Measurements from ENCODE around the gene ADAMTS16. TPM values are rescaled to one million over a fixed set of nuclear protein-coding genes. Genes with fewer than 3 reads are reported as not detected.

ADAMTS16 gene
- total and polyA plus RNA-seq, 2 experiments from 2014 or later, result 2.8 to 15.4 TPM

DNA sequence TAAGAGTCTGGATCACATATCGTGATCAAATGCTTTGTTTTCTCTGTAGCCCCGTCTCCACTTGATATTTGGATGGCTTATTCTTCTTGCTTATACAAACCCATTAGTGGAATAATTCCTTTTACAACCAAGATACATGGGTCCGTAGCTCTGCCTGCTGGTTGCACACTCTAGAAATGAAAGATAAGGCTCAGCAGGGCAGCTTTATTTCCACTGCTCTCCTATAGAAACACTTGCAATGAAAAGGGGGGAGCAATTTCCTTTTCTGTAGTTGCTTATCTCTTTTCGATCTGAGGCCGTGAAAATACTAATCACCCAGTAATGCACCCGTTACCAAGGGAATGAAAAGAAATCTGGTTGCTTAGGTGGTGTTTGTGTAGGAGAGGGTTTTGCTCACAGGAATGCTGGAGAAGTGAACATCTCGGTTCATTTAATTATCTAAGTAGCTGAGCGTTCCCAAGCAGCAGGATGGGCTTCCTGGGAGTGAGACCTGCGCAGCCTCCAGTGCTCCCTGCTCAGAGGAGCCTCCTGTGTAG, 131.7 kb downstream of the ADAMTS16 start:
- Mint-ChIP-seq H3K36me3 (ENCODE audit: low read depth) (peaks cover 31% of the 10 kb centered on the region), H3K27ac (peak overlapping the region; percentile 61), H3K27me3 (ENCODE audit: insufficient read depth, low read depth, poor library complexity) (peaks cover 4% of the 10 kb centered on the region), H3K4me1 (peaks cover 14% of the 10 kb centered on the region), H3K4me3 (no peak overlapping the region), H3K9me3 (no peaks in the 10 kb centered on the region; the same call in 2 of the 3 replicates)
- TF ChIP-seq POLR2AphosphoS5 (IDR thresholded peaks at IDR 0.05; ENCODE audit: low read depth) (no peak), ZNF331 (CRISPR knock-in tag; IDR thresholded peaks at IDR 0.05; ENCODE audit: low read depth) (no peak), ETS1 (IDR thresholded peaks at IDR 0.05) (no peak), JUNB (IDR thresholded peaks at IDR 0.05; ENCODE audit: unreplicated experiment) (no peak), NANOG (IDR thresholded peaks at IDR 0.05; ENCODE audit: borderline replicate concordance) (no peak), CREB1 (CRISPR knock-in tag; IDR thresholded peaks at IDR 0.05; ENCODE audit: low read depth) (no peak), EZH2 (IDR thresholded peaks at IDR 0.05; ENCODE audit: low read depth, unreplicated experiment) (no peak), EZH2phosphoT487 (IDR thresholded peaks at IDR 0.05; ENCODE audit: unreplicated experiment) (no peak), STAT1 (IDR thresholded peaks at IDR 0.05; ENCODE audit: unreplicated experiment) (no peak), ZNF114 (CRISPR knock-in tag; IDR thresholded peaks at IDR 0.05) (no peak)
- TF ChIP-seq, protein P1, sequence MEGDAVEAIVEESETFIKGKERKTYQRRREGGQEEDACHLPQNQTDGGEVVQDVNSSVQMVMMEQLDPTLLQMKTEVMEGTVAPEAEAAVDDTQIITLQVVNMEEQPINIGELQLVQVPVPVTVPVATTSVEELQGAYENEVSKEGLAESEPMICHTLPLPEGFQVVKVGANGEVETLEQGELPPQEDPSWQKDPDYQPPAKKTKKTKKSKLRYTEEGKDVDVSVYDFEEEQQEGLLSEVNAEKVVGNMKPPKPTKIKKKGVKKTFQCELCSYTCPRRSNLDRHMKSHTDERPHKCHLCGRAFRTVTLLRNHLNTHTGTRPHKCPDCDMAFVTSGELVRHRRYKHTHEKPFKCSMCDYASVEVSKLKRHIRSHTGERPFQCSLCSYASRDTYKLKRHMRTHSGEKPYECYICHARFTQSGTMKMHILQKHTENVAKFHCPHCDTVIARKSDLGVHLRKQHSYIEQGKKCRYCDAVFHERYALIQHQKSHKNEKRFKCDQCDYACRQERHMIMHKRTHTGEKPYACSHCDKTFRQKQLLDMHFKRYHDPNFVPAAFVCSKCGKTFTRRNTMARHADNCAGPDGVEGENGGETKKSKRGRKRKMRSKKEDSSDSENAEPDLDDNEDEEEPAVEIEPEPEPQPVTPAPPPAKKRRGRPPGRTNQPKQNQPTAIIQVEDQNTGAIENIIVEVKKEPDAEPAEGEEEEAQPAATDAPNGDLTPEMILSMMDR (conservative IDR thresholded peaks at IDR 0.05; ENCODE audit: low read depth in 2 of 2), result no peak
- TF ChIP-seq, protein P2, sequence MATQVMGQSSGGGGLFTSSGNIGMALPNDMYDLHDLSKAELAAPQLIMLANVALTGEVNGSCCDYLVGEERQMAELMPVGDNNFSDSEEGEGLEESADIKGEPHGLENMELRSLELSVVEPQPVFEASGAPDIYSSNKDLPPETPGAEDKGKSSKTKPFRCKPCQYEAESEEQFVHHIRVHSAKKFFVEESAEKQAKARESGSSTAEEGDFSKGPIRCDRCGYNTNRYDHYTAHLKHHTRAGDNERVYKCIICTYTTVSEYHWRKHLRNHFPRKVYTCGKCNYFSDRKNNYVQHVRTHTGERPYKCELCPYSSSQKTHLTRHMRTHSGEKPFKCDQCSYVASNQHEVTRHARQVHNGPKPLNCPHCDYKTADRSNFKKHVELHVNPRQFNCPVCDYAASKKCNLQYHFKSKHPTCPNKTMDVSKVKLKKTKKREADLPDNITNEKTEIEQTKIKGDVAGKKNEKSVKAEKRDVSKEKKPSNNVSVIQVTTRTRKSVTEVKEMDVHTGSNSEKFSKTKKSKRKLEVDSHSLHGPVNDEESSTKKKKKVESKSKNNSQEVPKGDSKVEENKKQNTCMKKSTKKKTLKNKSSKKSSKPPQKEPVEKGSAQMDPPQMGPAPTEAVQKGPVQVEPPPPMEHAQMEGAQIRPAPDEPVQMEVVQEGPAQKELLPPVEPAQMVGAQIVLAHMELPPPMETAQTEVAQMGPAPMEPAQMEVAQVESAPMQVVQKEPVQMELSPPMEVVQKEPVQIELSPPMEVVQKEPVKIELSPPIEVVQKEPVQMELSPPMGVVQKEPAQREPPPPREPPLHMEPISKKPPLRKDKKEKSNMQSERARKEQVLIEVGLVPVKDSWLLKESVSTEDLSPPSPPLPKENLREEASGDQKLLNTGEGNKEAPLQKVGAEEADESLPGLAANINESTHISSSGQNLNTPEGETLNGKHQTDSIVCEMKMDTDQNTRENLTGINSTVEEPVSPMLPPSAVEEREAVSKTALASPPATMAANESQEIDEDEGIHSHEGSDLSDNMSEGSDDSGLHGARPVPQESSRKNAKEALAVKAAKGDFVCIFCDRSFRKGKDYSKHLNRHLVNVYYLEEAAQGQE (IDR thresholded peaks at IDR 0.05; ENCODE audit: unreplicated experiment), result no peak
- TF ChIP-seq, protein P3, sequence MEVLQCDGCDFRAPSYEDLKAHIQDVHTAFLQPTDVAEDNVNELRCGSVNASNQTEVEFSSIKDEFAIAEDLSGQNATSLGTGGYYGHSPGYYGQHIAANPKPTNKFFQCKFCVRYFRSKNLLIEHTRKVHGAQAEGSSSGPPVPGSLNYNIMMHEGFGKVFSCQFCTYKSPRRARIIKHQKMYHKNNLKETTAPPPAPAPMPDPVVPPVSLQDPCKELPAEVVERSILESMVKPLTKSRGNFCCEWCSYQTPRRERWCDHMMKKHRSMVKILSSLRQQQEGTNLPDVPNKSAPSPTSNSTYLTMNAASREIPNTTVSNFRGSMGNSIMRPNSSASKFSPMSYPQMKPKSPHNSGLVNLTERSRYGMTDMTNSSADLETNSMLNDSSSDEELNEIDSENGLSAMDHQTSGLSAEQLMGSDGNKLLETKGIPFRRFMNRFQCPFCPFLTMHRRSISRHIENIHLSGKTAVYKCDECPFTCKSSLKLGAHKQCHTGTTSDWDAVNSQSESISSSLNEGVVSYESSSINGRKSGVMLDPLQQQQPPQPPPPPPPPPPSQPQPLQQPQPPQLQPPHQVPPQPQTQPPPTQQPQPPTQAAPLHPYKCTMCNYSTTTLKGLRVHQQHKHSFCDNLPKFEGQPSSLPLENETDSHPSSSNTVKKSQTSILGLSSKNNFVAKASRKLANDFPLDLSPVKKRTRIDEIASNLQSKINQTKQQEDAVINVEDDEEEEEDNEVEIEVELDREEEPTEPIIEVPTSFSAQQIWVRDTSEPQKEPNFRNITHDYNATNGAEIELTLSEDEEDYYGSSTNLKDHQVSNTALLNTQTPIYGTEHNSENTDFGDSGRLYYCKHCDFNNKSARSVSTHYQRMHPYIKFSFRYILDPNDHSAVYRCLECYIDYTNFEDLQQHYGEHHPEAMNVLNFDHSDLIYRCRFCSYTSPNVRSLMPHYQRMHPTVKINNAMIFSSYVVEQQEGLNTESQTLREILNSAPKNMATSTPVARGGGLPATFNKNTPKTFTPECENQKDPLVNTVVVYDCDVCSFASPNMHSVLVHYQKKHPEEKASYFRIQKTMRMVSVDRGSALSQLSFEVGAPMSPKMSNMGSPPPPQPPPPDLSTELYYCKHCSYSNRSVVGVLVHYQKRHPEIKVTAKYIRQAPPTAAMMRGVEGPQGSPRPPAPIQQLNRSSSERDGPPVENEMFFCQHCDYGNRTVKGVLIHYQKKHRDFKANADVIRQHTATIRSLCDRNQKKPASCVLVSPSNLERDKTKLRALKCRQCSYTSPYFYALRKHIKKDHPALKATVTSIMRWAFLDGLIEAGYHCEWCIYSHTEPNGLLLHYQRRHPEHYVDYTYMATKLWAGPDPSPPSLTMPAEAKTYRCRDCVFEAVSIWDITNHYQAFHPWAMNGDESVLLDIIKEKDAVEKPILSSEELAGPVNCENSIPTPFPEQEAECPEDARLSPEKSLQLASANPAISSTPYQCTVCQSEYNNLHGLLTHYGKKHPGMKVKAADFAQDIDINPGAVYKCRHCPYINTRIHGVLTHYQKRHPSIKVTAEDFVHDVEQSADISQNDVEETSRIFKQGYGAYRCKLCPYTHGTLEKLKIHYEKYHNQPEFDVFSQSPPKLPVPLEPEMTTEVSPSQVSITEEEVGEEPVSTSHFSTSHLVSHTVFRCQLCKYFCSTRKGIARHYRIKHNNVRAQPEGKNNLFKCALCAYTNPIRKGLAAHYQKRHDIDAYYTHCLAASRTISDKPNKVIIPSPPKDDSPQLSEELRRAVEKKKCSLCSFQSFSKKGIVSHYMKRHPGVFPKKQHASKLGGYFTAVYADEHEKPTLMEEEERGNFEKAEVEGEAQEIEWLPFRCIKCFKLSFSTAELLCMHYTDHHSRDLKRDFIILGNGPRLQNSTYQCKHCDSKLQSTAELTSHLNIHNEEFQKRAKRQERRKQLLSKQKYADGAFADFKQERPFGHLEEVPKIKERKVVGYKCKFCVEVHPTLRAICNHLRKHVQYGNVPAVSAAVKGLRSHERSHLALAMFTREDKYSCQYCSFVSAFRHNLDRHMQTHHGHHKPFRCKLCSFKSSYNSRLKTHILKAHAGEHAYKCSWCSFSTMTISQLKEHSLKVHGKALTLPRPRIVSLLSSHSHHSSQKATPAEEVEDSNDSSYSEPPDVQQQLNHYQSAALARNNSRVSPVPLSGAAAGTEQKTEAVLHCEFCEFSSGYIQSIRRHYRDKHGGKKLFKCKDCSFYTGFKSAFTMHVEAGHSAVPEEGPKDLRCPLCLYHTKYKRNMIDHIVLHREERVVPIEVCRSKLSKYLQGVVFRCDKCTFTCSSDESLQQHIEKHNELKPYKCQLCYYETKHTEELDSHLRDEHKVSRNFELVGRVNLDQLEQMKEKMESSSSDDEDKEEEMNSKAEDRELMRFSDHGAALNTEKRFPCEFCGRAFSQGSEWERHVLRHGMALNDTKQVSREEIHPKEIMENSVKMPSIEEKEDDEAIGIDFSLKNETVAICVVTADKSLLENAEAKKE (CRISPR knock-in tag; IDR thresholded peaks at IDR 0.05), result no peak
- Histone ChIP-seq H3K4me2 (no peak overlapping the region), H3K79me2 (replicated peaks; ENCODE audit: insufficient read depth) (no peaks in the 10 kb centered on the region), H4K20me1 (replicated peaks; ENCODE audit: insufficient read depth) (no peaks in the 10 kb centered on the region), H3K36me3 (ENCODE audit: insufficient read depth) (no peaks in the 10 kb centered on the region), H3F3A (replicated peaks; ENCODE audit: low read depth) (no peaks in the 10 kb centered on the region), H3K9me2 (ENCODE audit: insufficient read depth) (peaks cover under 1% of the 10 kb centered on the region; the same call in 1 of the 2 replicates), H3K27me3 (ENCODE audit: insufficient read depth) (no peaks in the 10 kb centered on the region), H3K4me3 (no peak overlapping the region), H3K4me1 (ENCODE audit: insufficient read depth) (peaks cover 2% of the 10 kb centered on the region; the same call in 1 of the 2 replicates), H2AFZ (no peak overlapping the region), H3K27ac (ENCODE audit: low read depth) (no peak overlapping the region)
- no peak for DNase-seq (ENCODE audit: low spot score)
- no peak for ATAC-seq
